GM12872 (cell line): ENCODE data around the gene RBBP7.

Source experiments
- CTCF ChIP-seq: IDR thresholded peaks from 3 replicates; pipeline ENCODE4 v1.5.1; 2011; ENCODE audit warnings: low read depth, mild to moderate bottlenecking, low read length, moderate library complexity; ENCODE audit not compliant: insufficient read depth

The RBBP7 gene

GRCh38 chrX:16874458-16875095 lies 4.4 kb upstream of the RBBP7 start:
- no peak for TF ChIP-seq CTCF

DNA sequence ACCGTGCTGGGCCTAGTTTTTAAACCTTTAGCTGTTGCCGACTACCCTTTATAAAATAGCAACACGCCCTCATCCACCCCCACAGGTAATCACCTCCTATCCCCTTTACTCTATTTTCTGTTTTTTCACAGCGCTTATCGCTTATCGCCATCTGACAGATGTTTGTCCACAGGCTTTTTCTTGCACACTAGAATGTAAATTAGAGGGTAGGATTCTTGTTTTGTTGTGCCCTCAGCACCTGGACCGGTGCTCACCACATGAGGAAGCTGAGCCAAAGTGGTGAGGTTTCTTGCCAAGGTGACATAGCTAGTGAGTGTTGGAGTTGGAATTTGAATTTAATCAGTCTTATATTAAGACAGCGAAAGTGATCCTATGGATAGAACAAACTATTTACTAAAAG lies 2.9 kb upstream of the RBBP7 start:
- no peak for TF ChIP-seq CTCF

DNA sequence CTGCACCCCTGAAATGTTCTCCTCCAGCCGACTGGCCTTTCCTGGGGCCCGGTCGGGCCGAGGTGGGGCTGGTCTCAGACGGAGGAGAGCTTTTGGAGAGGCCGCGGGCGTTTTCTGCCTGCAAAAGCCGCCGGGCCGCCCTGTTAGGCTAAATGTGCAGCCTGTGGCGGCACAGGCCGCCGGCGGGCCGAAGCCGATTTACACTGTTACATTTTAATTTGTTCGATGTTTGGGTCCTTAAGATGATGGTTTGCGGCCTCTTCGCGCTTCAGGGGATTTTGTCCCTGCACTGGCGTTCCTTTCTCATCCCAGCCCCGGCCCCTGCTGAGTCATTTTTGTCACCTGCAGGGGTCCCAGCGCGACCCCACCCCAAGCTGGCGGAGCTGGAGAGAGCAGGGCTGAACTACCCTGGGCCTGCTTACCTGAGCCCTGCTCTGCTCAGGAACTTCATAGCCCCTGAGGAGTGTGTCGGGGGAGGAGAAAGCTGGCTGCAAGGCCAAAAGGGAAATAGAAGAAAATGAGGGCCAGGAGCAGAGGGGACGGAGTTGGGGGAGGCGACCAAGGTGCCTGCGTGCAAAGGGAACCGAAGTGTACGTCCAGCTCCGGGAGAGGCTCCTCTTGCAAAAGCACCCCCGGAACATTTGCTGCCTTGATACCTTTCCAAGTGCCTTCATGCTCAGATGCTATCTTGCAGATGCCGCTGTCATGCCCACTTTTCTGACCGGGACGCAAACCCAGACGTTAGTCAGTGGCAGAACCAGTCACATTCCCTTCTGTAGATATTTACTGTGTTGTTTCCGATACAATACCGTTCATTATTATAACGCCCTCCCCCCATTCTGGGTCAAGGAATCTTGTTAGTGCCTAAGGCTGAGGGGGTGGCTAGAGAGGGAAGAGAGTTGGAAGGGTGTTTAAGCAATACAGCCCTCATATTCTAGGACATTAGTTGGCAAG lies 977 bp upstream of the RBBP7 start:
- TF ChIP-seq CTCF = no peak

- TF ChIP-seq CTCF = no peak
These were observed 618 bp downstream of the RBBP7 start for GRCh38 chrX:16869393-16870094.

GRCh38 chrX:16868920-16869319 lies 1.2 kb downstream of the RBBP7 start:
- no peak for TF ChIP-seq CTCF

GRCh38 chrX:16867947-16868346 lies 2.2 kb downstream of the RBBP7 start:
- TF ChIP-seq CTCF = no peak

- no peak for TF ChIP-seq CTCF
These were observed 7.3 kb downstream of the RBBP7 start for GRCh38 chrX:16862829-16863228.
